Stimulated activated CD4-positive, alpha-beta T cell treated with anti-CD3 and anti-CD28 coated beads, Interleukin-1b, Interleukin-23, amount 100 ng/mL, for 4 hours (primary cell): Measurements from ENCODE around the gene ZFP37.
A peak's percentile ranks its signal among the peaks of the same experiment; 100 is the strongest.
"Not testable (repeated sequence)": the region's sequence is repeated elsewhere in the genome, so short reads cannot be mapped to it uniquely, and the experiment has no call there.

Experiments used
- DNase-seq, 2 donors: peaks; one replicate each; pipeline ENCODE4 v3.0.0-alpha.2; 2020; ENCODE audit warnings: low read depth in 2 of 2

Gene ZFP37

GRCh38 chr9:113056191-113057106 is at the start of gene ZFP37:
ZFP37 (minus strand) TSS chr9:113056724; CDS start chr9:113056688, 36 bp downstream.
- peak; percentile 62 to 66 for DNase-seq

DNA sequence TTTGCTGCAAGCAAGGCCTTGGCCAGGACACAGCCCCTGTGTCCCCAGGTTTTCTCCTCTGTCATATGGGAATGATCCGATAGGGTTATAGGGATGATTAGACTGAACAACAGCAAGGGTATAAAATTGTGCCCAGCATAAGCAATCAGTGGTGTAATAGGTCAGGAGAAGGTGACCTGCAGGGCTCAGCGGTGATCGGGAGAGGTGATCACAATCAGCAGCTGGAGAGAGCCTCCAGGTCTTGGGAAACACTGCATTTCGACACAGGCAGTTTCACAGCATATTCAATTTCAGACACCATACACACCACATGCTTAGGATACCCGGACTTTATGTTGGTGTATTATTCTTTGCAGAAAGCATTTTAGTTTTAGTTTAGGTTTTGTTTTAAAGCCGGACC is 48.8 kb upstream of the ZFP37 start:
- not testable (repeated sequence) for DNase-seq

DNA sequence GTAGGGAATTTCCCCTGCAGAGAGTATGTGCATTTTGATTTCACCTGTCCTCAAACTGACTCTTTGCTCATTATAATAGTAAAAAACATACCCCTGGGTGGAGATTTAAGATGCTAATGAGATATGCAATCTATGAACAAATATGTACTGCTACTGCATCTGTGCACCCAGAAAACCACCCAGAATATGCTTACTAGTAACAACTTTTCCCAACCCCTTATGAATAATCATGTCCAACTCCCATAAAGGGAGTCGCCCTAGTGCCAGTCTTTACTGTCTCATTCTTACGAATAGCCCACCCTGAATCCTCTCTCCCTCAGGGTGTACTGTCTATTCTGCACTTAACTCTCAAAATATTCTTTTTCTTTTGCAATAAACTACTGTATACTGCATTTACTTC is 39.0 kb upstream of the ZFP37 start:
- DNase-seq: no peak

DNA sequence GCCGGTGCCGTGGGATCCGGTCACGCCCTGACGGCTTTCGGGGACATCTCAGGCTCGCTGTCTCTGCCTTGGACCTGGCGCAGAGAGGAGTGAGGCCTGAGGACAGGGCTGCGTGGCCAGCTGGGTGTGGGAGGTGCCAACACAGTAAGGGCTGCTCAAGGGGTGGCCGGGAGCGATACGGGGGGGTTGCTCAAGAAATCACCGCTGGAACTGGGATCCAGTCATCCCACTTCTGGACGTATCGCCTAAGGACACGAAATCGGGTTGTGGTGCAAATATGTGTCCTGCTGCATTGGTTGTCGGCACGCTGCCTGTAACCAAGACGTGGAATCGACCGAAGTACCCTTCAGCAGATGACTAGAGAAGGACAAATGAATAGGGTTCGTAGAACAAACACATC is 33.4 kb upstream of the ZFP37 start:
- not testable (repeated sequence) for DNase-seq

- DNase-seq: not testable (repeated sequence)
Observed at GRCh38 chr9:113089143-113089505, 32.6 kb upstream of the ZFP37 start.

- not testable (repeated sequence) for DNase-seq
Observed at GRCh38 chr9:113088456-113089142, 32.1 kb upstream of the ZFP37 start.

DNA sequence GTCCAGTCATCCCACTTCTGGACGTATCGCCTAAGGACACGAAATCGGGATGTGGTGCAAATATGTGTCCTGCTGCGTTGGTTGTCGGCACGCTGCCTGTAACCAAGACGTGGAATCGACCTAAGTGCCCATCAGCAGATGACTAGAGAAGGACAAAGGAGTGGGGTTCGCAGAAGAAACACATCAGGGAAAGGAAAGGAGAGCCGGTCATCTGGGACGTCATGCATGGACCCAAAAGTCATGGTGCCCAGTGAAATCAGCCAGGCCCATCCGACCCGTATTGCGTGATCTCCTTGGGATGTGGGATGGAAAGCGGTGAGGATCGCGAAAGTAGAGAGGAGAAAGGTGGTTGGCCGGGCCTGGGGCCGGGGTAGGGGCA is 6.4 kb upstream of the ZFP37 start:
- DNase-seq: not testable (repeated sequence)

GRCh38 chr9:113062256-113062931 is 5.9 kb upstream of the ZFP37 start:
- not testable (repeated sequence) for DNase-seq

- not testable (repeated sequence) for DNase-seq
Observed at GRCh38 chr9:113061072-113061850, 4.7 kb upstream of the ZFP37 start.

- DNase-seq: not testable (repeated sequence)
Observed at GRCh38 chr9:113059581-113060284, 3.2 kb upstream of the ZFP37 start.

DNA sequence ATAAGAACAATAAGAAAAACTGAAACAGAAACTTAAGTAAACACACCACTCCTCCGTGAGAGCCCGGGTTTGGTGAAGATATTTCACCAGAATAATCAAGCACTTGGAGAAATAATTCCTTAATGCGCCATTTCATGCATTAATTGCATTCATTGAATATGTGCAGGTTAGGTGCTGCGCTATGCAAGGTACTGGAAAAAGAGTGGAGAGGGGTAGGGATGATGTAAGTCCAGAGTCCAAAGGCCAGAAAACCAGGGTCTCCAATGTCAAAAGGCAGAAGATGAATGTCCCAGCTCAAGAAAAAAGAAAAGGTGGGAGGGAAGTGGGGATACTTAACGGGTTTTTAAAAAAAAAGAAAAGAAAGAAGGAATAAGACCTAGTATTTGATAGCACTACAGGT is 669 bp upstream of the ZFP37 start:
- DNase-seq: no peak

DNA sequence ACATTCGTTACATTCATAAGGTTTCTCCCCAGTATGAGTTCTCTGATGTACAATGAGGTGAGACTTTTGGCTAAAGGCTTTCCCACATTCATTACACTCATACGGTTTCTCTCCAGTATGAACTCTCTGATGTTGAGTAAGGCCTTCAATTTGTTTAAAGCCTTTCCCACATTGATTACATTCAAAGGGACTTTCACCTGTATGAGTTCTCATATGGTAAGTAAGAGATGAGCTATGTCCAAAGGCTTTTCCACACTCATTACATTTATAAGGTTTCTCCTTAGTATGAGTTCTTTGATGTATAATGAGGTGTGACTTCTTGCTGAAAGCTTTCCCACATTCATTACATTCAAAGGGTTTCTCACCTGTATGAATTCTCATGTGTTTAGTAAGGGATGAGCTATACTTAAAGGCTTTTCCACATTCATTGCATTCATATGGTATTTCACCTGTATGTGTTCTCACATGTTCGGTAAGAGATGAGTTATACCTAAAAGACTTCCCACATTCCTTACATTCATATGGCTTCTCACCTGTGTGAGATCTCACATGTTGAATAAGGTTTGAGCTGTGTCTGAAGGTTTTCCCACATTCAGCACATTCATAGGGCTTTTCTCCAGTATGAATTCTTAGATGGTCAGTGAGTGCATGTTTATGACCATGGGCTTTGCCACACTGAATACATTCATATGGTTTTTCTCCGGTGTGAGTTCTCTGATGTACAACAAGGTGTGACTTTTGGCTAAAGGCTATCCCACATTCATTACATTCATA is 13.5 kb downstream of the ZFP37 start:
- no peak for DNase-seq

DNA sequence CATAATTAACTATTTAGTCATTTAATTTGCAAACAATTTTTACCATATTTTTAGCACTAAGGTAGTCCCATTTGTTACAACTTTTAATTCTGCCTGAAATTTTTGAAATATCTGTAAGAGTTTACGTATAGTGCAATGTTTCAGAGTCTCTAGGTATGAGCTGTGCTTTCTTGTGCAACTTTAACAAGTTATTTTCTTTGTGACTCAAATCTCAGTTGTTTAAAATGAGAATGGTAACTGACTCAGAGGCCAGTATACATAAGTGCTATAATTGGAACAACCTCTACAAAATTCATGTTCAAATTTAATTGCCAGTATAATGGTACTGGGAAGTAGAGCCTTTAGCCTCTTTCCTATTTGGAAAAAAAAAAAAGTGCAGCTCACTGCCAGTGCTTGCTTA is 30.3 kb downstream of the ZFP37 start:
- no peak for DNase-seq

GRCh38 chr9:113018247-113018646 is 38.3 kb downstream of the ZFP37 start:
- DNase-seq: no peak

GRCh38 chr9:113012492-113012891 is 44.0 kb downstream of the ZFP37 start:
- no peak for DNase-seq

DNA sequence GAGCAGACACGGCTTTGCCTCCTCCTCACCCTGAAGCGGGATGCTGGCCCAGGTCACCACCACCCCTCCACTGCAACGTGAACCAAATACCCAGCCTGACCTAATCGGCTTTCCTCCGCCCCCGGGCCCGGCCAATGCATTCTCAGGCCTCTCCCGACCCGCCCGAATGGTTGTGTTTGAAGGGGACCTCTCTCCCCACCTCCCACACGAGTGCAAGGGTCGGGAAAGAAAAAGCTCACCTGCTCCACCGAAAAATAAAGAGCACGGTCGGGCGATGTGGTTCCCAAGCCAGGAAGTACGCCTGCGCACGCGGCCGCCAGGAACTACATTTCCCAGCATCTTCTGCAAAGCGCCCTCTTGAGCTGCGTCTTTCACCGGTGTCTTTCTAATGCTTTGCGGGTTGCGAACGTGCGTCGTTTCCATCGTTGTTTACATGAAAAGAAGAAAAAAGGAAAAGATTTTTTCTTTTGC is 44.6 kb downstream of the ZFP37 start, which contains the start of gene ZNF883:
Gene ZNF883, minus strand, starts transcription at position 282 of the 471 bp plus-strand sequence.
- DNase-seq: peak; percentile 2 to 7

- DNase-seq: no peak
Observed at GRCh38 chr9:113005777-113006176, 50.7 kb downstream of the ZFP37 start.

DNA sequence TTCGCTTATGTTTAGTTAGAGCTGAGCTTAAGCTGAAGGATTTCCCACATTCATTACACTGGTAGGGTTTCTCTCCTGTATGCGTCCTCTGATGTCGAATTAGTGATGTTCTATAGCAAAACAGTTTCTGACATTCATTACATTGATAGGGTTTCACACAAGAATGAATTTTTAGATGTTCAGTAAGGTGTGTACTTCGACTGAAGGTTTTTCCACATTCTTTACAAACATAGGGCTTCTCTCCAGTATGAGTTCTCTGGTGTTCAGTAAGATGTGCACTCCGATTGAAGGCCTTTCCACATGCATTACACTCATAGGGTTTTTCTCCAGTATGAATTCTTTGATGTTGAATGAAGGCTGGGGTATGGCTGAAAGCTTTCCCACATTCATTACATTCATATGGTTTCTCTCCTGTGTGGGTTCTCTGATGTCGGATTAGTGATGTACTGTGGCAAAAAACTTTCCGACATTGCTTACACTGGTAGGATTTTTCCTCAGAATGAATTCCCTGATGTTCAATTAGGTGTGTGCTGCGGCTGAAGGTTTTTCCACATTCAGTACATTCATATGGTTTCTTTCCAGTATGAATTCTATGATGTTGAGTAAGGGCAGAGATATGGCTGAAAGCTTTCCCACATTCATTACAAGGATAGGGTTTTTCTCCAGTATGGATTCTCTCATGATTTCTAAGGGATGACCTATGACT is 59.1 kb downstream of the ZFP37 start:
- DNase-seq: no peak
